ENCODE data around the gene MAST2. TPM values are rescaled to one million over a fixed set of nuclear protein-coding genes. Genes with fewer than 3 reads are reported as not detected.

Gene MAST2
- total RNA-seq, 1 experiment from 2014 or later: 37.2 TPM

GRCh38 chr1:45864167-45865106 is 61.0 kb downstream of the MAST2 start:
- TF ChIP-seq ZBTB21 (CRISPR knock-in tag; IDR thresholded peaks at IDR 0.05; ENCODE audit: borderline replicate concordance) (no peak), TCF7 (CRISPR knock-in tag; IDR thresholded peaks at IDR 0.05; ENCODE audit: low read depth) (no peak), ZNF416 (CRISPR knock-in tag; IDR thresholded peaks at IDR 0.05) (no peak), MYBL2 (CRISPR knock-in tag; IDR thresholded peaks at IDR 0.05) (no peak), USF2 (CRISPR knock-in tag; IDR thresholded peaks at IDR 0.05) (no peak), ZNF121 (CRISPR knock-in tag; IDR thresholded peaks at IDR 0.05) (no peak), FOXP1 (CRISPR knock-in tag; IDR thresholded peaks at IDR 0.05; ENCODE audit: borderline replicate concordance) (no peak), E2F5 (CRISPR knock-in tag; IDR thresholded peaks at IDR 0.05) (no peak), NFE2L1 (CRISPR knock-in tag; IDR thresholded peaks at IDR 0.05) (no peak), RORB (CRISPR knock-in tag; IDR thresholded peaks at IDR 0.05) (no peak), IRF2 (CRISPR knock-in tag; IDR thresholded peaks at IDR 0.05; ENCODE audit: borderline replicate concordance, low read depth) (no peak), CDX4 (CRISPR knock-in tag; IDR thresholded peaks at IDR 0.05; ENCODE audit: borderline replicate concordance) (no peak), FOXP4 (CRISPR knock-in tag; IDR thresholded peaks at IDR 0.05) (no peak), TP53 (CRISPR knock-in tag; IDR thresholded peaks at IDR 0.05) (no peak), NFATC4 (CRISPR knock-in tag; IDR thresholded peaks at IDR 0.05) (no peak)
- TF ChIP-seq, protein P1, sequence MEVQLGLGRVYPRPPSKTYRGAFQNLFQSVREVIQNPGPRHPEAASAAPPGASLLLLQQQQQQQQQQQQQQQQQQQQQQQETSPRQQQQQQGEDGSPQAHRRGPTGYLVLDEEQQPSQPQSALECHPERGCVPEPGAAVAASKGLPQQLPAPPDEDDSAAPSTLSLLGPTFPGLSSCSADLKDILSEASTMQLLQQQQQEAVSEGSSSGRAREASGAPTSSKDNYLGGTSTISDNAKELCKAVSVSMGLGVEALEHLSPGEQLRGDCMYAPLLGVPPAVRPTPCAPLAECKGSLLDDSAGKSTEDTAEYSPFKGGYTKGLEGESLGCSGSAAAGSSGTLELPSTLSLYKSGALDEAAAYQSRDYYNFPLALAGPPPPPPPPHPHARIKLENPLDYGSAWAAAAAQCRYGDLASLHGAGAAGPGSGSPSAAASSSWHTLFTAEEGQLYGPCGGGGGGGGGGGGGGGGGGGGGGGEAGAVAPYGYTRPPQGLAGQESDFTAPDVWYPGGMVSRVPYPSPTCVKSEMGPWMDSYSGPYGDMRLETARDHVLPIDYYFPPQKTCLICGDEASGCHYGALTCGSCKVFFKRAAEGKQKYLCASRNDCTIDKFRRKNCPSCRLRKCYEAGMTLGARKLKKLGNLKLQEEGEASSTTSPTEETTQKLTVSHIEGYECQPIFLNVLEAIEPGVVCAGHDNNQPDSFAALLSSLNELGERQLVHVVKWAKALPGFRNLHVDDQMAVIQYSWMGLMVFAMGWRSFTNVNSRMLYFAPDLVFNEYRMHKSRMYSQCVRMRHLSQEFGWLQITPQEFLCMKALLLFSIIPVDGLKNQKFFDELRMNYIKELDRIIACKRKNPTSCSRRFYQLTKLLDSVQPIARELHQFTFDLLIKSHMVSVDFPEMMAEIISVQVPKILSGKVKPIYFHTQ (CRISPR knock-in tag; IDR thresholded peaks at IDR 0.05): no peak
- TF ChIP-seq, protein P2, sequence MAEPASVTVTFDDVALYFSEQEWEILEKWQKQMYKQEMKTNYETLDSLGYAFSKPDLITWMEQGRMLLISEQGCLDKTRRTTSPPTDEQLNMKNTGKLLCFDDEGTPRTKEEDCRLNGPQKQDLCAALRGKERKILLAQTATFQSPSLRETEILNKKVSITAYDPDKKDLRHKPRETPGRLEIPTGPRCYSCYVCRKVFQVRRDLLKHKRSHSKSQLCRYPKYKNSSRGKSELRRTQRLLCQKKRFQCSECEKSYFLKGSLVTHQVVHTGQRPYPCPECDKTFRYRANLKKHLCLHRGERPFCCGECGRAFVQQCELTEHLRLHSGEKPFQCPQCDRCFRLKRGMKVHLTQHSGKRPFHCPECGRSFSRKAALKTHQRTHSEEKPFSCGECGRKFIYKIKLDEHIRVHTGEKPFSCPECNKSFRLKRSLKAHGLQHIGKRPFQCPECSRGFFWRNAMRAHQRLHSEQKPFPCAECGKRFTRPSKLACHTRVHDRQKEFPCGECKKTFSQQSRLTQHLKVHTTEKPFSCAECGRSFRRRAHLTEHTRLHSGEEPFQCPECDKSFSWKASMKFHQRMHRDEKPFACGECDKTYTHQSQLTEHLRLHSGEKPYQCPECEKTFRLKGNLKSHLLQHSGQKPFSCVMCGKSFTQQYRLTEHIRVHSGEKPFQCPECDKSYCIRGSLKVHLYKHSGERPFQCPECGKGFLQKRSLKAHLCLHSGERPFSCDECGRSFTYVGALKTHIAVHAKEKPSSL (CRISPR knock-in tag; conservative IDR thresholded peaks at IDR 0.05): no peak
- TF ChIP-seq, protein P3, sequence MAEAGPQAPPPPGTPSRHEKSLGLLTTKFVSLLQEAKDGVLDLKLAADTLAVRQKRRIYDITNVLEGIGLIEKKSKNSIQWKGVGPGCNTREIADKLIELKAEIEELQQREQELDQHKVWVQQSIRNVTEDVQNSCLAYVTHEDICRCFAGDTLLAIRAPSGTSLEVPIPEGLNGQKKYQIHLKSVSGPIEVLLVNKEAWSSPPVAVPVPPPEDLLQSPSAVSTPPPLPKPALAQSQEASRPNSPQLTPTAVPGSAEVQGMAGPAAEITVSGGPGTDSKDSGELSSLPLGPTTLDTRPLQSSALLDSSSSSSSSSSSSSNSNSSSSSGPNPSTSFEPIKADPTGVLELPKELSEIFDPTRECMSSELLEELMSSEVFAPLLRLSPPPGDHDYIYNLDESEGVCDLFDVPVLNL (CRISPR knock-in tag; IDR thresholded peaks at IDR 0.05; ENCODE audit: borderline replicate concordance, low read depth): no peak
- TF ChIP-seq, protein P4, sequence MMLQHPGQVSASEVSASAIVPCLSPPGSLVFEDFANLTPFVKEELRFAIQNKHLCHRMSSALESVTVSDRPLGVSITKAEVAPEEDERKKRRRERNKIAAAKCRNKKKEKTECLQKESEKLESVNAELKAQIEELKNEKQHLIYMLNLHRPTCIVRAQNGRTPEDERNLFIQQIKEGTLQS (CRISPR knock-in tag; conservative IDR thresholded peaks at IDR 0.05): no peak
- Mint-ChIP-seq H3K36me3 (no peaks in the 10 kb centered on the region), H3K9me3 (no peaks in the 10 kb centered on the region), H3K27ac (peak overlapping the region; percentile 71; the same call in 1 of the 2 replicates), H3K4me3 (no peak overlapping the region), H3K27me3 (ENCODE audit: low read depth) (no peaks in the 10 kb centered on the region), H3K4me1 (peaks cover 34% of the 10 kb centered on the region)
- DNase-seq (ENCODE audit: low spot score) (no peak), ATAC-seq (no peak)
- ChIA-PET POLR2A (no interaction called here), CTCF (interaction anchor here (1.8 kb wide), 1 partner anchor 10 kb away, joined by 5 read pairs; no protein-coding TSS in a partner anchor)
